IMR-90 (cell line): ENCODE measurements around the gene CWC22. TPM values are rescaled to one million over a fixed set of nuclear protein-coding genes. Genes with fewer than 3 reads are reported as not detected.

ENCODE experiments used
- ATAC-seq: fragments of 200-7000 bp; cut with Tn5 transposase; 2 replicates; pipeline ENCODE4 v1.9.1; 2020; ENCODE audit warnings: low read depth, mild to moderate bottlenecking, moderate library complexity
- BruUV-seq: library from RNA; stranded (reverse); fragments of 400-500 nt; replicated peaks from 2 replicates; lab custom pipeline; 2021; lab: Mats Ljungman, UMichigan
- CTCF ChIA-PET: fragments of 300-600 bp; formaldehyde crosslinking; extraction: SDS; loops from one replicate; lab custom pipeline; 2021; ENCODE audit warnings: antibody characterized with exemption; lab: Yijun Ruan, JAX
- POLR2A ChIA-PET: fragments of 300-600 bp; sonication (Branson Sonifier 250); formaldehyde crosslinking; loops from one replicate; lab custom pipeline; 2022; ENCODE audit warnings: antibody characterized with exemption; ENCODE audit not compliant: unreplicated experiment; lab: Charles Lee
- DNase-seq: peaks from one replicate; pipeline ENCODE4 v3.0.0; 2013
- H2AFZ ChIP-seq: replicated peaks from 2 replicates; pipeline ENCODE3; 2013; ENCODE audit warnings: low read length, mild to moderate bottlenecking; ENCODE audit not compliant: poor library complexity
- H2AK5ac ChIP-seq: 2 replicates; pipeline ENCODE4 v1.6.1; 2013; ENCODE audit warnings: low read depth, low read length, inconsistent platforms
- H2AK9ac ChIP-seq: replicated peaks from 2 replicates; pipeline ENCODE3; 2013; ENCODE audit warnings: mild to moderate bottlenecking, low read depth, low read length, moderate library complexity; ENCODE audit not compliant: poor library complexity
- H2BK120ac ChIP-seq: 2 replicates; pipeline ENCODE4 v1.6.1; 2013; ENCODE audit warnings: low read depth, low read length, inconsistent platforms
- H2BK15ac ChIP-seq: 3 replicates; pipeline ENCODE4 v1.6.1; 2013; ENCODE audit warnings: low read depth, low read length, inconsistent platforms
- H2BK20ac ChIP-seq: 2 replicates; pipeline ENCODE4 v1.6.1; 2013; ENCODE audit warnings: low read depth, mild to moderate bottlenecking, inconsistent platforms, low read length, moderate library complexity
- H2BK5ac ChIP-seq: 2 replicates; pipeline ENCODE4 v1.6.1; 2013; ENCODE audit warnings: mild to moderate bottlenecking, low read depth, low read length, inconsistent platforms; ENCODE audit not compliant: poor library complexity, severe bottlenecking
- H3K14ac ChIP-seq: replicated peaks from 2 replicates; pipeline ENCODE4 v1.6.1; 2013; ENCODE audit warnings: low read depth, low read length, inconsistent platforms
- H3K18ac ChIP-seq: 2 replicates; pipeline ENCODE4 v1.6.1; 2013; ENCODE audit warnings: low read depth, low read length, control low read depth
- H3K23ac ChIP-seq: 2 replicates; pipeline ENCODE4 v1.6.1; 2013; ENCODE audit warnings: low read depth, low read length, inconsistent platforms
- H3K27ac ChIP-seq: 2 replicates; pipeline ENCODE4 v1.5.1; 2013; ENCODE audit warnings: mild to moderate bottlenecking, control low read depth, low read length; ENCODE audit not compliant: insufficient read depth
- H3K27me3 ChIP-seq: 2 replicates; pipeline ENCODE4 v1.6.1; 2013; ENCODE audit warnings: low read length; ENCODE audit not compliant: control insufficient read depth, insufficient read depth
- H3K36me3 ChIP-seq: 2 replicates; pipeline ENCODE4 v1.6.1; 2013; ENCODE audit warnings: low read length, mixed read lengths; ENCODE audit not compliant: control insufficient read depth, insufficient read depth
- H3K4ac ChIP-seq: 2 replicates; pipeline ENCODE4 v1.6.1; 2013; ENCODE audit warnings: low read depth, low read length, inconsistent platforms
- H3K4me1 ChIP-seq: 2 replicates; pipeline ENCODE4 v1.6.1; 2013; ENCODE audit warnings: low read length, mixed read lengths; ENCODE audit not compliant: control insufficient read depth, insufficient read depth
- H3K4me2 ChIP-seq: 2 replicates; pipeline ENCODE4 v1.6.1; 2013; ENCODE audit warnings: low read depth, mild to moderate bottlenecking, control low read depth, low read length, moderate library complexity
- H3K4me3 ChIP-seq: 2 replicates; pipeline ENCODE4 v1.5.1; 2013; ENCODE audit warnings: low read depth, mild to moderate bottlenecking, control low read depth, low read length, moderate library complexity; ENCODE audit not compliant: insufficient read depth
- H3K56ac ChIP-seq: 2 replicates; pipeline ENCODE4 v1.6.1; 2013; ENCODE audit warnings: low read length, inconsistent platforms; ENCODE audit not compliant: insufficient read depth; ENCODE audit errors: extremely low read depth
- H3K79me1 ChIP-seq, 2 experiments: 2 replicates each; pipeline ENCODE4 v1.6.1; 2013; ENCODE audit warnings: low read length in 2 of 2, inconsistent platforms in 1 of 2, low read depth in 1 of 2
- H3K9ac ChIP-seq: 2 replicates; pipeline ENCODE4 v1.6.1; 2013; ENCODE audit warnings: low read depth, low read length, control low read depth
- H3K9me1 ChIP-seq: 2 replicates; pipeline ENCODE4 v1.6.1; 2013; ENCODE audit warnings: low read length, inconsistent platforms; ENCODE audit not compliant: insufficient read depth
- H3K9me3 ChIP-seq: 2 replicates; pipeline ENCODE4 v1.6.1; 2013; ENCODE audit warnings: low read length; ENCODE audit not compliant: control insufficient read depth, insufficient read depth
- H4K20me1 ChIP-seq: 2 replicates; pipeline ENCODE4 v1.6.1; 2013; ENCODE audit warnings: low read length, inconsistent platforms; ENCODE audit not compliant: insufficient read depth
- H4K5ac ChIP-seq: 2 replicates; pipeline ENCODE4 v1.6.1; 2013; ENCODE audit warnings: mild to moderate bottlenecking, low read depth, low read length, control low read depth
- H4K8ac ChIP-seq, 2 experiments: 2 replicates each; pipeline ENCODE4 v1.6.1; 2013; ENCODE audit warnings: low read depth in 2 of 2, low read length in 2 of 2, control low read depth in 1 of 2, inconsistent platforms in 1 of 2
- H4K91ac ChIP-seq: 2 replicates; pipeline ENCODE4 v1.6.1; 2013; ENCODE audit warnings: low read depth, low read length, inconsistent platforms; ENCODE audit not compliant: insufficient read depth
- BHLHE40 ChIP-seq: fragments of 150-350 bp; IDR thresholded peaks from 2 replicates; pipeline ENCODE4 v1.6.1; 2016; ENCODE audit warnings: mild to moderate bottlenecking, low read depth, low read length
- MXI1 ChIP-seq: IDR thresholded peaks from 2 replicates; pipeline ENCODE4 v1.6.1; 2012; ENCODE audit warnings: low read depth, mild to moderate bottlenecking, low read length, moderate library complexity, borderline replicate concordance
- NFE2L2 ChIP-seq: fragments of 150-350 bp; IDR thresholded peaks from 2 replicates; pipeline ENCODE4 v1.6.1; 2016; ENCODE audit warnings: low read depth, mild to moderate bottlenecking, low read length
- POLR2A ChIP-seq: IDR thresholded peaks from 2 replicates; pipeline ENCODE4 v1.6.1; 2012; ENCODE audit warnings: mild to moderate bottlenecking, low read depth, low read length
- RCOR1 ChIP-seq: IDR thresholded peaks from 2 replicates; pipeline ENCODE4 v1.6.1; 2012; ENCODE audit warnings: mild to moderate bottlenecking, low read length, improper control_type of control experiment; ENCODE audit not compliant: insufficient replicate concordance
- RFX5 ChIP-seq: IDR thresholded peaks from 2 replicates; pipeline ENCODE4 v1.8.0; 2012; ENCODE audit warnings: low read depth, mild to moderate bottlenecking, low read length, moderate library complexity
- SMC3 ChIP-seq: fragments of 150-350 bp; IDR thresholded peaks from 2 replicates; pipeline ENCODE4 v1.6.1; 2016; ENCODE audit warnings: low read depth, mild to moderate bottlenecking, antibody characterized with exemption, low read length, moderate library complexity
- USF2 ChIP-seq: fragments of 150-350 bp; IDR thresholded peaks from 2 replicates; pipeline ENCODE4 v1.6.1; 2017; ENCODE audit warnings: mild to moderate bottlenecking, antibody characterized with exemption, low read length, low read depth
- dilution Hi-C: fragments of 300-500 bp; cut with HindIII; formaldehyde crosslinking; loops from one replicate; pipeline ENCODE4 v1.14.3; 2018; ENCODE audit warnings: low sequenced_read_pairs; ENCODE audit not compliant: unreplicated experiment
- in situ Hi-C: fragments of 300-500 bp; cut with MboI; formaldehyde crosslinking; loops from 3 replicates; pipeline ENCODE4 v1.14.3; 2019; ENCODE audit warnings: low sequenced_read_pairs, inconsistent platforms, mixed read lengths
- intact Hi-C: fragments of 100-400 bp; cut with micrococcal nuclease; formaldehyde crosslinking; loops from 2 replicates; pipeline ENCODE4 v1.10.0; 2022
- polyA plus RNA-seq, 3 experiments: library from polyadenylated mRNA; depleted of rRNA; stranded (reverse); fragments of >200 nt; gene quantifications; 2 replicates each; pipeline ENCODE4 v1.2.3, GENCODE V29; 2012; ENCODE audit warnings: low replicate concordance in 1 of 3
- total RNA-seq: library from RNA; depleted of rRNA; stranded (reverse); fragments of >200 nt; gene quantifications from 2 replicates; pipeline ENCODE4 v1.2.3, GENCODE V29; 2012

The CWC22 gene
- total and polyA plus RNA-seq, 2 of the 4 experiments (the other 2 are of a cell fraction) = 4.5 to 17.9 TPM

GRCh38 chr2:180046776-180047175, 39.7 kb upstream of the CWC22 start:
- Histone ChIP-seq H2BK15ac (no peak overlapping the region), H3K56ac (no peak overlapping the region), H3K4me2 (no peak overlapping the region), H3K9me1 (no peaks in the 10 kb centered on the region), H3K9ac (no peak overlapping the region), H4K8ac (no peak overlapping the region), H3K36me3 (no peaks in the 10 kb centered on the region), H2BK120ac (no peak overlapping the region), H3K79me1 (no peaks in the 10 kb centered on the region), H2AK9ac (no peak overlapping the region), H3K27me3 (no peaks in the 10 kb centered on the region; the same call in 1 of the 2 replicates), H3K4ac (no peak overlapping the region), H2AK5ac (no peak overlapping the region), H4K91ac (no peak overlapping the region), H2BK20ac (no peak overlapping the region), H2AFZ (no peak overlapping the region), H3K23ac (no peak overlapping the region), H3K27ac (no peak overlapping the region), H3K4me1 (no peaks in the 10 kb centered on the region), H3K14ac (no peak overlapping the region), H3K4me3 (no peak overlapping the region), H4K20me1 (no peaks in the 10 kb centered on the region), H3K18ac (no peak overlapping the region), H3K9me3 (no peaks in the 10 kb centered on the region), H2BK5ac (no peak overlapping the region), H4K5ac (no peak overlapping the region)
- ATAC-seq (peak; percentile 85), DNase-seq (peak; percentile 57)
- intact Hi-C loops = no loop called here
- in situ Hi-C loops = no loop called here
- CTCF ChIA-PET = no interaction called here
- dilution Hi-C loops = no loop called here
- POLR2A ChIA-PET = no interaction called here
- BruUV-seq = no TSS peak
- TF ChIP-seq RCOR1 (no peak), BHLHE40 (no peak), MXI1 (no peak), NFE2L2 (no peak), SMC3 (no peak), USF2 (no peak), RFX5 (no peak), POLR2A (no peak)
